ENCODE results near the gene TOX3.
A peak's percentile ranks its signal among the peaks of the same experiment; 100 is the strongest.

Gene TOX3

DNA sequence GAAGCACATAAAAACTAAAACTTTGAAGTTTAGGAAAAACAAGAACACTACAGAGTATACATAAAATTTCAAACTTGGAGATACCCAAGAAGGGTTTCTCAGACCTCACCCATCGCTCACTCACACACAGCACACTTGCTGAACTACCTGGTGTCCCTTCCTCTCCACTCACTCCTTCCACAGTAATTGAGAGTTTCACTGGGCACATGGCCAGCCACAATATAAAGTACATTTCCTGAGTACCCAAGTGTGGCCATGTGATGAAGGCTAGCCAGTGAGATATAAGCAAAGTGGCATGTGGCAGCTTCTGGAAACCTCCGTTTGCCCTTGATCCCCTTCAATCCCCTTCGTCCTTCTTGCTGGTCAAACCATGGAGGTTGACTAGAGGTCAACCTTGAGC is 11.9 kb downstream of the TOX3 start:
- no peak overlapping the region for H3K27ac ChIP-seq
- TF ChIP-seq ZFX (IDR thresholded peaks at IDR 0.05): no peak
- TF ChIP-seq, protein P1, sequence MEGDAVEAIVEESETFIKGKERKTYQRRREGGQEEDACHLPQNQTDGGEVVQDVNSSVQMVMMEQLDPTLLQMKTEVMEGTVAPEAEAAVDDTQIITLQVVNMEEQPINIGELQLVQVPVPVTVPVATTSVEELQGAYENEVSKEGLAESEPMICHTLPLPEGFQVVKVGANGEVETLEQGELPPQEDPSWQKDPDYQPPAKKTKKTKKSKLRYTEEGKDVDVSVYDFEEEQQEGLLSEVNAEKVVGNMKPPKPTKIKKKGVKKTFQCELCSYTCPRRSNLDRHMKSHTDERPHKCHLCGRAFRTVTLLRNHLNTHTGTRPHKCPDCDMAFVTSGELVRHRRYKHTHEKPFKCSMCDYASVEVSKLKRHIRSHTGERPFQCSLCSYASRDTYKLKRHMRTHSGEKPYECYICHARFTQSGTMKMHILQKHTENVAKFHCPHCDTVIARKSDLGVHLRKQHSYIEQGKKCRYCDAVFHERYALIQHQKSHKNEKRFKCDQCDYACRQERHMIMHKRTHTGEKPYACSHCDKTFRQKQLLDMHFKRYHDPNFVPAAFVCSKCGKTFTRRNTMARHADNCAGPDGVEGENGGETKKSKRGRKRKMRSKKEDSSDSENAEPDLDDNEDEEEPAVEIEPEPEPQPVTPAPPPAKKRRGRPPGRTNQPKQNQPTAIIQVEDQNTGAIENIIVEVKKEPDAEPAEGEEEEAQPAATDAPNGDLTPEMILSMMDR (conservative IDR thresholded peaks at IDR 0.05): no peak

DNA sequence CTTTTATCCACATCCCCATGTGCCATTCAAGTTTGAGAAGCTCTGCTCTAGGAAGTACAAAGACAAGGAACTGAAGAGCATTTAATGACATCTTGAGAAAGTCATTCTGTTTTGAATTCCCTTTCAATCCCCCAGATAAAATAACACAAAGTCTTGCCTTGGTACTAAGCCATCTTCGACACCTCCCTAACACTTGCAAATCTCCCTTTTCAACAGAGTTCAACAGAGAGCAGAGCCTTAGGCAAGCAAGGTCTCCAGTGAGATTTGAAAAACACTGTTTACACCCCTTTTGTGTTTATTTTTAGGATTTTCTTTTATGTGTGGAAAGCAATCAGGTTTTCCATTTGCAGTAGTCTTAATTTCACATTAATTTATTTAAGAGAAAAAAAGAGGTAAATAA is 13.6 kb downstream of the TOX3 start:
- TF ChIP-seq, protein P1 (conservative IDR thresholded peaks at IDR 0.05): no peak
- TF ChIP-seq ZFX (IDR thresholded peaks at IDR 0.05): no peak

DNA sequence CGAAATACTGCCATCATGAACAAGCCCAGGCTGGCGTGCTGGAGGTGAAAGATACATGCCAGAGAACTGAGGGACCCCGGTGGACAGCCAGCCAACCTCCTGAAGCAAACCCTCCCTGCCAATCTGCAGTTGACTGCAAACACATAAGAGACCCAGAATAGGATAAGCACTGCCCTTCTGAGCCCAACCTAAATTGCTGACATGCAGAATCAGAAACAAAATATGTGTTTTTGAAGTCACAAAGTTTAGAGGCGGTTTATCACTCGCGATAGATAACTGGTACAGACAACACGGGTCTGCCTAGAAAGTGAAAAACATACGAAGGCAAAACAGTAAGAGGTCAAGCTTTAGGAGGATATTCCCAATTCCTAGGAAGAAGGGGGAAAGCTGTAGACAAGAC is 14.6 kb downstream of the TOX3 start:
- no peak for TF ChIP-seq ZFX (IDR thresholded peaks at IDR 0.05)
- TF ChIP-seq, protein P1 (conservative IDR thresholded peaks at IDR 0.05): no peak
- no peak overlapping the region for H3K27ac ChIP-seq

More for the DNA sequence above, 13.6 kb downstream of the TOX3 start:
- no peak overlapping the region for H3K27ac ChIP-seq

DNA sequence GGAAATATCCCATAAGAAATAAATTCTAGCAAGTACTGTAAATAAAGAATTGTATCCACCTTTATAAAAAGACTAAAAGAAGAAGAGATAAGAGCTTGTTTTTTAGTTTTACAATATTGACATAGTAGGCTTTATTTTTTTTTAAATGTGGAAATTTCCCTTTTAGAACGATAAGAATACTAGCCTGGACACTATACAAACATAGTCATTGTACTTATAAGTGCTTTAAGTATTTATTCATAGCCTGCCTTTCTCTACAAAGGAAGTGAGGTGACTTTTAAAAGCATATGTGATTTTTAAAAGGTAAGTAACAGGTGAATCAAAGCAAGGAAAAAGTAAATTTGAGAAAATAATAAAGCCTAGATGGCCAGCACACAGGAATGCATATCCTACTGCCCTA is 17.7 kb downstream of the TOX3 start:
- no peak for TF ChIP-seq ZFX (IDR thresholded peaks at IDR 0.05)
- TF ChIP-seq, protein P1 (conservative IDR thresholded peaks at IDR 0.05): no peak
- no peak overlapping the region for H3K27ac ChIP-seq

DNA sequence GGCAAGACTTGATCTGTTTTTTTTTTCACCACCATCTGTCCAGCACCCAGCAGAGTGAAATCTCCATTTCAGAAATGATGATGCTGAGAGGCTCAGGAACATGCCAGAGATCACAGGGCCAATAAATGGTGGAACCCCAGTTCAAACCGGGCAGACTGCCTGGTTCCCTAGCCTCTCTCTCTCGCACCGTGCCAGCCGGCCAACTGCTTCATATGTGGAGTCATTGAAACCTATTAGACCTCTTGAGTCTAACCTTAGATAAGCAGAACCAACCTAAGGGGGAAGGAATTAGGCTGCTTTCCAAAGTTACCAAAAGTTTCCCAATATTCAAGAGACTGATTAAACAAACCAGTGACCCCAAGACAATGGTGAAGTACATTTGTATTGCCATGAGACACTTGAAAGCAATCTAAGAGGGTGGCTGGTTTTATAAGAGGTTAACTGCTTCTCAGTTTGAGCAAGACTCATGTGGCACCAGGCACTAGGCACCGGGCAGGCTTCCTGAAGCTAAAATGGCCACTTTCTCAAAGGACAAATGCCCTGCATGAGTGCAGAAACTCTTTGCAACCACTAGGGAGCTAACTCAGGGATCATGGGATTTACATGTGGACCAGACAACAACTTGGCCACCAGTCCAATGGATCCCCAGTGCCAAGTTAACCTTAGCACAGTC is 18.4 kb downstream of the TOX3 start:
- TF ChIP-seq, protein P1 (conservative IDR thresholded peaks at IDR 0.05): 0 out of 2 replicates have a peak, but pooled peaks have one; percentile 15
- TF ChIP-seq ZFX (IDR thresholded peaks at IDR 0.05): no peak

DNA sequence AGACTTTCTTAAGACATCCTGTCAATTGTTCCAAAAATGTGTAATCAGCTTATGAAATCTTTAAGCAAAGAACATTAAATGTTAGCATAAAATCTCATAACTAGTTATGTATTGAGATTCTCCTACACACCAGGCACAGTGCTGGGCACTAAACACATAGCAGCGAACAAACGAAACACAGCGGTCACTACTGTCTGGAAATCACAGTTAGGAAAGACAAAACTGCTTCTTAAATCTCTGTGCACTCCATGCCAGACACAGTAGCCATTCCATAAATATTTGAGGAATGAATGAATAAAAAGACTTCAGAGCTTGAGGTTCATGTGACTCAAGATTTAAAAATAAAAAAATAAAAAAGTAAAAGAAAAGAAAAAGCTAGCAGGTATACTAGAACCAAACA is 20.1 kb downstream of the TOX3 start:
- TF ChIP-seq ZFX (IDR thresholded peaks at IDR 0.05): no peak
- TF ChIP-seq, protein P1 (conservative IDR thresholded peaks at IDR 0.05): no peak
- no peak overlapping the region for H3K27ac ChIP-seq

More for the DNA sequence above, 18.4 kb downstream of the TOX3 start:
- no peak overlapping the region for H3K27ac ChIP-seq

DNA sequence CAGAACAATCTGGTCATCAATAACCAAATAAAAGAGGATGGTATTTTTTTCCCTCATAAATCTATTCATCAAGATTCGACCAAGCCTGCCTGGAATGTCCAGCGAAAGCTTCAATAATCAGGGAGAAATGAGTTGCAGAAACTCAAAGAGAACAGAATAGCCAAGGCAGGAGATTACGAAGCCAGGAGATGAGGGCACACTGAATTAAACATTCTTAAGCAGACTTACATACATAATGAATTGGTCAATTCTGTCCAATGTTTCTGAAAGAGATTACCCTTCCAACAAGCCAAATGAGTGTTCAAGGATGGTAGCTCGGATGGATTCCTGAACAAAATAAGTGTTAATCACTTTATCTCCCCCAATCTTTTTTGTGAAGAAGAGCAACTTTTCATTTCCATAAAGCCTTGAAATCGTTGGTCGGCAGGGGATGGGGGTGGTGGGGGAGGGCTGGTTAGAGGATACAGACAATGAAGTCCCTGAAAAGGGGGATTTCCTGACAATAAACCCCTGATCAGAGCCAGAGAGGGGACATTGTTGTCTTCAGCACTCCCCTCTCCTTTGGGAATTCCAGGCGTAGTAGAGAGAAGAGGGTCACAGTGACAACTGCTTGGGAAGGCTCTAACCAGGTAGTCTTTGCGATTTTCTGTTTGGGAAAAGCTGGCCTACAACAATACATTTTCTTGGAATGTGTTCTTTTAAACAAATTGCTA is 20.7 kb downstream of the TOX3 start:
- no peak overlapping the region for H3K27ac ChIP-seq

More for the DNA sequence above, 20.7 kb downstream of the TOX3 start:
- no peak for TF ChIP-seq ZFX (IDR thresholded peaks at IDR 0.05)
- TF ChIP-seq, protein P1 (conservative IDR thresholded peaks at IDR 0.05): no peak

Measured in C4-2B (cell line).